ENCODE data around the gene AKR1C1.
"Not testable (repeated sequence)": the region's sequence is repeated elsewhere in the genome, so short reads cannot be mapped to it uniquely, and the experiment has no call there.

GRCh38 chr10:5031588-5031987, 68.4 kb downstream of the AKR1C1 start:
- TF ChIP-seq POLR2A, CTCF (IDR thresholded peaks at IDR 0.05): not testable (repeated sequence)
